BLaER1 treated with 17β-estradiol and CSF1 and Interleukin-3, amounts not matched to agents 10 nM and 100 nM (cell line): ENCODE data around the gene TGM5.
A peak's percentile ranks its signal among the peaks of the same experiment; 100 is the strongest.

ENCODE experiments used
- H3K27ac ChIP-seq, 11 experiments: shearing (Covaris generic); formaldehyde crosslinking; 2 replicates each; pipeline ENCODE4 v1.8.1; 2022
- H3K27me3 ChIP-seq, 11 experiments: shearing (Covaris generic); formaldehyde crosslinking; 2 replicates each; pipeline ENCODE4 v1.8.1; 2022
- H3K36me3 ChIP-seq, 11 experiments: shearing (Covaris generic); formaldehyde crosslinking; 2 replicates each; pipeline ENCODE4 v1.8.1; 2022
- H3K4me1 ChIP-seq, 10 experiments: shearing (Covaris generic); formaldehyde crosslinking; 2 replicates each; pipeline ENCODE4 v1.8.1; 2022
- H3K4me2 ChIP-seq, 11 experiments: shearing (Covaris generic); formaldehyde crosslinking; 2 replicates each; pipeline ENCODE4 v1.8.1; 2022
- H3K4me3 ChIP-seq, 10 experiments: shearing (Covaris generic); formaldehyde crosslinking; 2 replicates each; pipeline ENCODE4 v1.8.1; 2022
- H3K9ac ChIP-seq, 11 experiments: shearing (Covaris generic); formaldehyde crosslinking; 2 replicates each; pipeline ENCODE4 v1.8.1; 2022
- H3K9me3 ChIP-seq, 11 experiments: shearing (Covaris generic); formaldehyde crosslinking; replicated peaks in 1 of 11; 2 replicates each; pipeline ENCODE4 v1.8.1; 2022
- H4K20me1 ChIP-seq, 11 experiments: shearing (Covaris generic); formaldehyde crosslinking; 2 replicates each; pipeline ENCODE4 v1.8.1; 2022
- Cebpa-rat ChIP-seq, 11 experiments: shearing (Covaris generic); IDR thresholded peaks; 2 replicates each; pipeline ENCODE4 v1.8.1; 2022

TGM5 gene

GRCh38 chr15:43270113-43270665 is 3.5 kb upstream of the TGM5 start:
- Histone ChIP-seq H3K36me3 (no peaks in the 10 kb centered on the region), H3K27me3 (no peaks in the 10 kb centered on the region; a peak in 1 of 22 replicates), H3K9ac (peak overlapping the region in 6 of 11 experiments; percentile 29 to 72 (median 52); a peak in 10 of 22 replicates), H3K4me1 (peaks cover 11 to 48% (median 35%) of the 10 kb centered on the region in 10 experiments), H3K9me3 (peaks cover 15 to 21% (median 19%) of the 10 kb centered on the region in 11 experiments), H3K4me2 (peak overlapping the region; percentile 29 to 86 (median 76)), H3K4me3 (peak overlapping the region in 1 of 10 experiments; percentile 20; a peak in 3 of 20 replicates), H4K20me1 (no peaks in the 10 kb centered on the region; a peak in 1 of 22 replicates), H3K27ac (peak overlapping the region in 7 of 11 experiments; percentile 35 to 82 (median 74); a peak in 14 of 22 replicates)
- TF ChIP-seq Cebpa-rat (IDR thresholded peaks at IDR 0.05): no peak

DNA sequence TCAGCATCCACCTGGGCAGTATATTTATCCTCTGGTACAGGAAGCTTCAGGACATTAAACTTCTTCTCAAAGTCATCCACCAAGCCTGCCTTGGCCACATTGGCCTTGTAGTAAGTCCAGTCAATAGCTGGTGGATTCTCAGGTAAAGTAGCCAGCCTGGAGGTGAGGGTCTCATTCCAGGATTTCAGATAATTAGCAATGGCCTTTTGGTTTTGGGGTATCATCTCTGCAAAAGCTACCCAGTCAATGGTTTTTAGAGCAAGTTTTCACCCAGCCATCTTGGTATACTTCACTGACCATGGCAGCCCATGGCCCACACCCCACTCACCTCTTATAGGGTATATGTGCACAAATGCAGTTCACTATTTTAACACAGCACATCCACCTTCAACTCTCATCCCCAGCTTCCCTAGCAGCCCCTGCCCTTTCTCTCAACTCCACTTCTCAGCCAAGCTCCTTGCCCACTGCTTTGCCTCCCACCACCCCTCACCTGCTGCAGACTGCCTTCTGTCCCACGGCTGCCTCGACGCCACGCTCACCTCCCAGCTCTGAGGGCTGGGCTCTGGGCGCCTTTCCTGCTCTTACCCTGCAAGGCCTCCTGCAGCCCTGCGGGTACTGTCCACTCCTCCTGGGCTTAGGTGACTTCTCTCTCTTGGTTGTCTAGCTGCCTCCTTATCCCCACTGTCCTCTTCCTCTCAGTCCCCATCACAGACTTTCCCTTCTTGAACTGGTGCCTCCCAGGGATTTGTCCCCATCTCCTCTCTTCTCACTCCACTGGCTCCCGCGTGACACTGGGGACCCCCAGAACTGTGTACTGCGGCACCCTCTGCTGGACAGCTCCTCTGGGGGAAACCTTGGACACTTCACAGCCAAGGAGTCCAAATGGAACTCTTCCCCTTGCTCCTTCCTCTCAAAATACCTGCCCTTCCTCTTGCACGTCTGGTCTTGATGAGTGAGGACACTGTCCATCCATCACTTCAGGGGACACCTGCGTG is 1.7 kb upstream of the TGM5 start:
- H3K4me1 ChIP-seq: peaks cover 11 to 35% (median 24%) of the 10 kb centered on the region in 10 experiments
- H3K27ac ChIP-seq: no peak overlapping the region
- no peaks in the 10 kb centered on the region for H3K27me3 ChIP-seq
- no peak overlapping the region for H3K4me3 ChIP-seq
- TF ChIP-seq Cebpa-rat (IDR thresholded peaks at IDR 0.05): no peak
- H3K9me3 ChIP-seq: peaks cover 15 to 21% (median 19%) of the 10 kb centered on the region in 11 experiments
- no peak overlapping the region for H3K9ac ChIP-seq
- H4K20me1 ChIP-seq: no peaks in the 10 kb centered on the region; a peak in 1 of 22 replicates
- no peaks in the 10 kb centered on the region for H3K36me3 ChIP-seq
- peak overlapping the region in 2 of 11 experiments; percentile 7 to 77; a peak in 2 of 22 replicates for H3K4me2 ChIP-seq

- Histone ChIP-seq H3K4me1 (peaks cover 11 to 30% (median 20%) of the 10 kb centered on the region in 10 experiments), H3K9me3 (peaks cover 10 to 14% (median 12%) of the 10 kb centered on the region in 11 experiments), H3K36me3 (no peaks in the 10 kb centered on the region), H3K27ac (no peak overlapping the region), H3K4me2 (no peak overlapping the region), H3K9ac (no peak overlapping the region), H4K20me1 (no peaks in the 10 kb centered on the region; a peak in 1 of 22 replicates), H3K4me3 (no peak overlapping the region), H3K27me3 (no peaks in the 10 kb centered on the region)
- no peak for TF ChIP-seq Cebpa-rat (IDR thresholded peaks at IDR 0.05)
Measured at GRCh38 chr15:43267439-43267838, 711 bp upstream of the TGM5 start.

DNA sequence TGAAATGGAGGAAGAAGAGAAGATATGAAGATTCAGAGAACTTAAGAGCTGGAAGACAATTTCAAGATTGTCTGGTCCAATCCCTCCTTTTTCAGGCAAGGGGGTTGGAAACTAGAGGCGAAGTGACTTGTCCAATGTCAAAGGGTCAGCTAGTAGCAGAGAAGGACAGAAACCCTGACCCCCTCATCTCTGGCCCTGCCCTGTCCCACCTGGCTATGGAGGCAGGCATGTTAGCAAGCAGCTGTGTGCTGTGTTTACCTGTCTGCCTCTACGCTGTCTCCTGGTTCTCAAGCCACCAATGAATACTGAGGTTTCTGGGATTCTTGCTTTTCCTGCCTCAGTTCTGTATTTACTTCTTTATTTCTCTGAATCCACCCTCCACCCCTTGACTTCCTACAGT is 342 bp downstream of the TGM5 start:
- peaks cover 11 to 30% (median 20%) of the 10 kb centered on the region in 10 experiments for H3K4me1 ChIP-seq
- peaks cover 0 to 4% (median 2%) of the 10 kb centered on the region in 11 experiments; a peak in 10 of 22 replicates for H3K9me3 ChIP-seq
- no peaks in the 10 kb centered on the region for H3K27me3 ChIP-seq
- H3K36me3 ChIP-seq: no peaks in the 10 kb centered on the region
- H3K9ac ChIP-seq: no peak overlapping the region
- TF ChIP-seq Cebpa-rat (IDR thresholded peaks at IDR 0.05): no peak
- no peak overlapping the region; a peak in 1 of 22 replicates for H3K4me2 ChIP-seq
- H3K4me3 ChIP-seq: no peak overlapping the region
- no peaks in the 10 kb centered on the region; a peak in 1 of 22 replicates for H4K20me1 ChIP-seq
- H3K27ac ChIP-seq: no peak overlapping the region

DNA sequence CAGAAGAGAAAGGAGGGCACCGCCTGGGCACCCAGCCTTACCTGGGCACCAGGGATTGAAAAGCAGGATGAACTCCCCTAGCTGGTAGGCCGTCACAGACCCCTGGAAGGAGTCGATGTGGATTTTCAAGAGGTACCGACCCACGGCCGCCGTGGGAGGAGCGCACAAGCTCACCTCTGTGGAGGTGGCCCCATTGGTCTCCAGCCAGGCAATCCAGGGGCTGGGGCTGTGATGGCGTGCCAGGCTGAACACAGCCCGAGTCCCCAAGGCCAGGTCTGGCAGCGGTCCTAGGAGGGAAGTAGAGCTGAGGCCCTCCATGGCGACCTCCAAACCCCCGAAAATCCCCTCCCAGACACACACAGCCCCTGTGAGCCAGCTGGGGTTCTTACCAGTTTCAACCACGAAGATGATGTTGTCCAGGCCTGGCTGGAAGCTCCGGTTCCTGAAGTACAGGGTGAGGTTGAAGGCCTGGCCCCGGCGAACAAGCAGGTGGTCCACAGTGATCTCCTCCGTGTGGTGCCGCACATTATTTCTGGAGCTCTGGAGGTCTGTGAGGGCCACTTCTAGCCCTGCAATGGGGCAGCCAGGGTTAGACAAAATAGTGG is 6.6 kb downstream of the TGM5 start:
- no peaks in the 10 kb centered on the region for H4K20me1 ChIP-seq
- H3K36me3 ChIP-seq: no peaks in the 10 kb centered on the region
- no peaks in the 10 kb centered on the region for H3K27me3 ChIP-seq
- no peak overlapping the region for H3K9ac ChIP-seq
- TF ChIP-seq Cebpa-rat (IDR thresholded peaks at IDR 0.05): no peak
- no peak overlapping the region for H3K27ac ChIP-seq
- no peak overlapping the region for H3K4me3 ChIP-seq
- H3K4me1 ChIP-seq: peaks cover 0 to 6% (median 0%) of the 10 kb centered on the region in 10 experiments; a peak in 2 of 20 replicates
- no peaks in the 10 kb centered on the region for H3K9me3 ChIP-seq
- no peak overlapping the region for H3K4me2 ChIP-seq

- H3K36me3 ChIP-seq: no peaks in the 10 kb centered on the region
- H3K9ac ChIP-seq: no peak overlapping the region
- H3K27me3 ChIP-seq: no peaks in the 10 kb centered on the region
- TF ChIP-seq Cebpa-rat (IDR thresholded peaks at IDR 0.05): no peak
- peaks cover 1 to 10% (median 3%) of the 10 kb centered on the region in 10 experiments; a peak in 16 of 20 replicates for H3K4me1 ChIP-seq
- H3K4me2 ChIP-seq: no peak overlapping the region
- H4K20me1 ChIP-seq: no peaks in the 10 kb centered on the region; a peak in 2 of 22 replicates
- no peak overlapping the region for H3K27ac ChIP-seq
- H3K4me3 ChIP-seq: no peak overlapping the region
- no peaks in the 10 kb centered on the region for H3K9me3 ChIP-seq
Measured at GRCh38 chr15:43258781-43259180, 7.9 kb downstream of the TGM5 start.

- H3K27ac ChIP-seq: no peak overlapping the region
- no peak for TF ChIP-seq Cebpa-rat (IDR thresholded peaks at IDR 0.05)
- H3K9me3 ChIP-seq: no peaks in the 10 kb centered on the region
- H3K27me3 ChIP-seq: no peaks in the 10 kb centered on the region
- H3K4me1 ChIP-seq: peaks cover 9 to 17% (median 11%) of the 10 kb centered on the region in 10 experiments; a peak in 17 of 20 replicates
- no peak overlapping the region for H3K9ac ChIP-seq
- H3K4me3 ChIP-seq: no peak overlapping the region
- no peak overlapping the region for H3K4me2 ChIP-seq
- no peaks in the 10 kb centered on the region for H3K36me3 ChIP-seq
- no peaks in the 10 kb centered on the region; a peak in 2 of 22 replicates for H4K20me1 ChIP-seq
Measured at GRCh38 chr15:43256341-43256740, 10.4 kb downstream of the TGM5 start.

DNA sequence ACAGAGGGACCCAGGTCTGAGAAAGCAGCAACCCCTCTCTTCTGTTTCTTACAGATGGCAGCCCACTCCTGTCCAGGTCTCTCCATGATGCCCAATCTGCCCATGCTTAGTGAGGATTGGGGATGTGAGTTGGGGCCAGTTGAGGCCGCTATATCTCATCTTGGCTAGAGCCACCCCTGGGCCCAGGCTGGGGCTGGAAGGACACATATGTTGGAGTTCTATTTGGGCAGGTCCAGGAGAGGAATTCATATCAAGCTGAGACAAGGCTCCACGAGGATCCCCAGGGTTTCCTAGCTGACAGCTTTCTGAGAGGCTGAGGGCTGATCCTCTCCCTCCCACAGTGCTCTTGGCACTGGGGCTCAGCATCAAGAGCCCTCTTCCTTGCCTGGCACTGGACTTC is 11.4 kb downstream of the TGM5 start:
- no peak overlapping the region for H3K9ac ChIP-seq
- H4K20me1 ChIP-seq: no peaks in the 10 kb centered on the region; a peak in 2 of 22 replicates
- no peak overlapping the region for H3K4me2 ChIP-seq
- no peaks in the 10 kb centered on the region for H3K36me3 ChIP-seq
- H3K4me1 ChIP-seq: peaks cover 9 to 17% (median 11%) of the 10 kb centered on the region in 10 experiments; a peak in 17 of 20 replicates
- no peak overlapping the region for H3K27ac ChIP-seq
- no peak for TF ChIP-seq Cebpa-rat (IDR thresholded peaks at IDR 0.05)
- H3K9me3 ChIP-seq: no peaks in the 10 kb centered on the region
- H3K4me3 ChIP-seq: no peak overlapping the region
- H3K27me3 ChIP-seq: no peaks in the 10 kb centered on the region
